Measurements from ENCODE around the gene C17orf50.

- no peak for TF ChIP-seq CTCF (IDR thresholded peaks at IDR 0.05)
- TF ChIP-seq POLR2A (IDR thresholded peaks at IDR 0.05): no peak
- no peak for TF ChIP-seq EP300 (IDR thresholded peaks at IDR 0.05)
These were observed 37.2 kb downstream of the C17orf50 start for GRCh38 chr17:35797918-35798317.
